Measurements from ENCODE around the gene CASP6. TPM values are rescaled to one million over a fixed set of nuclear protein-coding genes. Genes with fewer than 3 reads are reported as not detected.
"Not testable (repeated sequence)": the region's sequence is repeated elsewhere in the genome, so short reads cannot be mapped to it uniquely, and the experiment has no call there.

CASP6 gene
- total RNA-seq, 1 donor from 2014 or later: 45.3 TPM

- DNase-seq (ENCODE audit: low read depth in 2 of 2): no peak
Observed at GRCh38 chr4:109721033-109721432, 17.8 kb upstream of the CASP6 start.

- DNase-seq (ENCODE audit: low read depth in 2 of 2): no peak
Observed at GRCh38 chr4:109719604-109720003, 16.4 kb upstream of the CASP6 start.

GRCh38 chr4:109718759-109719158, 15.5 kb upstream of the CASP6 start:
- no peak for DNase-seq (ENCODE audit: low read depth in 2 of 2)

- no peak for DNase-seq (ENCODE audit: low read depth in 2 of 2)
Observed at GRCh38 chr4:109713500-109713899, 10.3 kb upstream of the CASP6 start.

GRCh38 chr4:109708990-109709389, 5.7 kb upstream of the CASP6 start:
- DNase-seq (ENCODE audit: low read depth in 2 of 2): no peak

- no peak for DNase-seq (ENCODE audit: low read depth in 2 of 2)
Observed at GRCh38 chr4:109708435-109708834, 5.2 kb upstream of the CASP6 start.

- peak in 1 of 2 donors; percentile 23 for DNase-seq (ENCODE audit: low read depth in 2 of 2)
Observed at GRCh38 chr4:109703664-109704361, 568 bp upstream of the CASP6 start.

GRCh38 chr4:109701566-109702410, 1.5 kb downstream of the CASP6 start:
- peak in 1 of 2 donors; percentile 14 for DNase-seq (ENCODE audit: low read depth in 2 of 2)

- DNase-seq (ENCODE audit: low read depth in 2 of 2): no peak
Observed at GRCh38 chr4:109699553-109700225, 3.6 kb downstream of the CASP6 start.

GRCh38 chr4:109698656-109699055, 4.6 kb downstream of the CASP6 start:
- no peak for DNase-seq (ENCODE audit: low read depth in 2 of 2)

- no peak for DNase-seq (ENCODE audit: low read depth in 2 of 2)
Observed at GRCh38 chr4:109691411-109691920, 11.8 kb downstream of the CASP6 start.

GRCh38 chr4:109690690-109691410, 12.4 kb downstream of the CASP6 start:
- no peak for DNase-seq (ENCODE audit: low read depth in 2 of 2)

GRCh38 chr4:109684727-109685126, 18.5 kb downstream of the CASP6 start:
- no peak for DNase-seq (ENCODE audit: low read depth in 2 of 2)

GRCh38 chr4:109683621-109684253, 19.5 kb downstream of the CASP6 start:
- DNase-seq (ENCODE audit: low read depth in 2 of 2): no peak

GRCh38 chr4:109682875-109683274, 20.4 kb downstream of the CASP6 start:
- DNase-seq (ENCODE audit: low read depth in 2 of 2): no peak

- not testable (repeated sequence) for DNase-seq (ENCODE audit: low read depth in 2 of 2)
Observed at GRCh38 chr4:109678925-109679324, 24.3 kb downstream of the CASP6 start.

GRCh38 chr4:109678472-109678871, 24.8 kb downstream of the CASP6 start:
- DNase-seq (ENCODE audit: low read depth in 2 of 2): not testable (repeated sequence)

GRCh38 chr4:109676886-109677285, 26.4 kb downstream of the CASP6 start:
- no peak for DNase-seq (ENCODE audit: low read depth in 2 of 2)

- no peak for DNase-seq (ENCODE audit: low read depth in 2 of 2)
Observed at GRCh38 chr4:109675843-109676242, 27.4 kb downstream of the CASP6 start.

GRCh38 chr4:109675181-109675580, 28.1 kb downstream of the CASP6 start:
- DNase-seq (ENCODE audit: low read depth in 2 of 2): no peak

GRCh38 chr4:109673303-109673702, 29.9 kb downstream of the CASP6 start:
- DNase-seq (ENCODE audit: low read depth in 2 of 2): no peak

Data from dermis microvascular lymphatic vessel endothelial cell (primary cell).